LHCN-M2 (cell line): ENCODE measurements around the gene RAG1. TPM values are rescaled to one million over a fixed set of nuclear protein-coding genes. Genes with fewer than 3 reads are reported as not detected.
A peak's percentile ranks its signal among the peaks of the same experiment; 100 is the strongest.
"Not testable (repeated sequence)": the region's sequence is repeated elsewhere in the genome, so short reads cannot be mapped to it uniquely, and the experiment has no call there.

Source experiments
- DNase-seq: peaks from one replicate; pipeline ENCODE4 v3.0.0-alpha.2; 2012; ENCODE audit warnings: low read depth
- polyA plus RNA-seq: library from polyadenylated mRNA; unstranded; fragments of >200 nt; gene quantifications from one replicate; pipeline ENCODE4 v1.2.1, GENCODE V29; 2012; ENCODE audit warnings: missing spikeins
- total RNA-seq: library from RNA; depleted of rRNA; stranded (reverse); fragments of >200 nt; gene quantifications from 2 replicates; pipeline ENCODE4 v1.2.3, GENCODE V29; 2014; rRNA removed

Gene RAG1
- total RNA-seq: 0.71 and 0.75 TPM in 2 replicates
- 0.23 TPM for polyA plus RNA-seq

DNA sequence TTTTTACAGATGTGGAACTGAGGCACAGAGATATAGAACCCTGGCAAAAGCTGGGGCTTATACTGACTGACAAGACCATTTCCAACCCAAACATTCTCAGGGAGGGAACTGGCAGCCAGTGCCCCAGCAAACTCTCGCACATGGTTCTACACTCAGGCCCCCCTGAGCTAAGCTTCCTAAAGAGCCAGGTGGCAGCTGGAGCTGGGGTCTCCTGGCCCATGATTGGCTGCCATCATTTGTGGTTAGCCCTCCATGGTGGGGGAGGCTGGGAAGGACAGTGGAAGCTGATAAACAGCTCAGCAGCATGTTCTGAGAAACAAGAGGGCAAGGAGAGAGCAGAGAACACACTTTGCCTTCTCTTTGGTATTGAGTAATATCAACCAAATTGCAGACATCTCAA lies at the start of gene RAG1:
Gene RAG1 (plus strand): TSS at position 314 of the 400 bp plus-strand sequence. CDS start 5,298 bp downstream, outside the sequence.
- no peak for DNase-seq

GRCh38 chr11:36530840-36531239 lies 37.0 kb upstream of the RAG1 start:
- no peak for DNase-seq

DNA sequence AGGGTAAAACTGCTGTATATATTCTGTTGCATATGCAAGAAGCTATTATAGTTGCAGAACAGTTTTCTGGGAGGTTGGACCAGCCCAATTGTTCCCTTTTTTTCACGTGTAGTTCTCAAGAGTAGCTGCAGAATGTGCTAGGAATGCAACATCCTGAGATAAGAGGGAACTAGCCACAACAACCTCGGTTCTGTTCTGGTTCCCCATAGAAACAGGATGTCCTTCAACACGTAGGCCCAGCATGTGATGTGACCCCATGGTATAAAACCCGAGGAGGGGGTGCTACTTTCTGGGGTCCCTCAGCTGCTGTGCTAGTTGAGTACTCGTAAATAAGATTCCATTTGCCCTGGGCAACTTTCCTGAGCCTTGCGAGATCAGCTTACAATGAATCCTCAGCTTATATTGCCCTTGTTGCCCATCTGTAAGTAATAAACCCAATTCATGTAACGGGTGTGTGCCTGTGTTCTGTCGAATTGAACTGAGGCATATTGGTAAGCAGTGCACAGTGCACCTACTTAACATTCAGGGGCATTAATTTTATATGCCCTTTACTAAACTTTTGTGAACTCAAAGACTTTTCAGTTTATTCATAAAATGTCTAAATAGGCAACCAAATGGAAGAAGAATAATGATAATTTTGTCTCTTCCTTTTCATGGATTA lies 34.7 kb upstream of the RAG1 start:
- no peak for DNase-seq

- peak; percentile 5 for DNase-seq
Observed at GRCh38 chr11:36534276-36534840, 33.4 kb upstream of the RAG1 start.

GRCh38 chr11:36540998-36541397 lies 26.8 kb upstream of the RAG1 start:
- DNase-seq: peak; percentile 87

DNA sequence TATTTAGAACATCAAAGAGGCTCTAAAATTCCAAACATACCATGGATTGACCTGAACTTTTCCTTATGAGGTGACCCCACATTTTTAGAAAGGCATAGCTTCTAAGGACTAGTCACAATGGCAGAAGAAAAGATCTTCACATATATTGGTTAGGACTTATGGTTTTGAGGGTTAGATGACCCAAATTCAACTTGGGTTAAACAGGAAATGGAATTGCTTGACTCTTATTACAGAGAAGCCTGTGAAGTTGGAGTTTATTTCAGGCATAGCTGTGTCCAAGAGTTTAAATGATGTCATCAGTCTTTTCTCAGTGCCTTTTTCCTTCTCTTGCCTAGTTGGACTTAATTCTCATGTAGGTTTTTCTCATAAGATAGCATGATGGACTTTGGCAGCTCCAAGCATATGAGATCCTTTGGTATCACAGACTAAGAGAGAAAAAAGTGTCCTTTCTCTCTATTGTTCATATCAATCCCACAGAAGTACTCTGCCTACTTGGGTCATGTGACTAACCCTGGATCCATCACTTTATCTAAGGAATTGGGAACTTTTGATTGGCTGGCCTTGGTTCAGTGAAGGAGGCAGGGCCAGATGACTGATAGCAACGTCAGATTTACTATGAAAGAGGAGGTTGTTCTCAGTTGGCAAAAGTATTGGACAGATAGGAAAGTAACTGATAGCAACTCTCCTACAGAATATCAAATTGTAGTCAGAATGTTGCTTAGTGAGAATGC lies 17.3 kb upstream of the RAG1 start:
- DNase-seq: no peak

- DNase-seq: not testable (repeated sequence)
Observed at GRCh38 chr11:36557390-36557789, 10.4 kb upstream of the RAG1 start.

DNA sequence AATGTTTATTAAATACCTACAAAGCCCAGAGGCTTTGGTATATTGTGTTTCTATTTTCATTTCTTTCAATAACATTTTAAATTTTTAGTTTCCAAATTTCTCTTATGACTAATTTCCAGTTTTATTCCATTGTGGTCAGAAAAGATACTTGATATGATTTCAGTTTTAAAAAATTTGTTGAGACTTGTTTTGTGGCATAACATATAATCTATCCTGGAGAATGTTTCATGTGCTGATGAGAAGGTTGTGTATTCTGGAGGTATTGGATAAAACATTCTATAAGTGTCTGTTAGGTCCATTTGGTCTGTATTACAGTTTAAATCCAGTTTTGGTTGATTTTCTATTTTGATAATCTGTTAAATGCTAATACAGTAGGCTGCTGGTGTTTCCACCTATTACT lies 9.8 kb upstream of the RAG1 start:
- peak; percentile 9 for DNase-seq

DNA sequence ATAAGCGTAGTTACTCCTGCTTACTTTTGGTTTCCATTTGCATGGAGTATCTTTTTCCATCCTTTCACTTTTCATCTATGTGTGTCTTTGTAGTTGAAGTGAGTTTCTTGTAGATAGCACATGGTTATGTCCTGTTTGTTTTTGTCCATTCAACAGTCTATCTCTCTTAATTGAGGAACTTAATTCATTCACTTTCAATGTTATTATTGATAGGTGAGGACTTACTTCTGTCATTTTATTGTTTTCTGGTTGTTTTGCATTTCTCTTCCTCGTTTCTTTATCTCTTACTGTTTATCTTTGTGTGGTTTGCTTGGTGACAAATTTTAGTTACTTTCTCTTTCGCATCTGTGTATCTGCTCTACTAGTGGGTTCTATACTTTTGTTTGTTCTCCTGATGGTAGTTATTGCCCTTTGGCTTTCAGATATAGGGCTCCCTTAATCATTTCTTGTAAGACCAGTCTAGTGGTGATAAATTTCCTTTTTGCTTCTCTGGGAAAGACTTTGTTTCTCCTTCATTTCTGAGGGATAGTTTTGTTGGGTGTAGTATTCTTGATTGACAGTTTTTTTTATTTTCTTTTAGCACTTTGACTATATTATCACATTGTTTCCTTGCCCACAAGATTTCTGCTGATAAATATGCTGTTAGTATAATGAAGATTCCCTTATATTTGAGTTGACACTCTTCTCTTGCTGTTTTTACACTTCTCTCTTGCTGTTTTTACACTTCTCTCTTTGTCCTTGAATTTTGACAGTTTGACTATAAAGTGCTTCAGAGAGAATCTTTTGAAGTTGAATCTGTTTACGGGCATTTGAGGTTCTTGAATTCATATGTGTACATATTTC lies 9.0 kb upstream of the RAG1 start:
- DNase-seq: no peak

- peak; percentile 63 for DNase-seq
Observed at GRCh38 chr11:36564376-36565030, 3.3 kb upstream of the RAG1 start.

DNA sequence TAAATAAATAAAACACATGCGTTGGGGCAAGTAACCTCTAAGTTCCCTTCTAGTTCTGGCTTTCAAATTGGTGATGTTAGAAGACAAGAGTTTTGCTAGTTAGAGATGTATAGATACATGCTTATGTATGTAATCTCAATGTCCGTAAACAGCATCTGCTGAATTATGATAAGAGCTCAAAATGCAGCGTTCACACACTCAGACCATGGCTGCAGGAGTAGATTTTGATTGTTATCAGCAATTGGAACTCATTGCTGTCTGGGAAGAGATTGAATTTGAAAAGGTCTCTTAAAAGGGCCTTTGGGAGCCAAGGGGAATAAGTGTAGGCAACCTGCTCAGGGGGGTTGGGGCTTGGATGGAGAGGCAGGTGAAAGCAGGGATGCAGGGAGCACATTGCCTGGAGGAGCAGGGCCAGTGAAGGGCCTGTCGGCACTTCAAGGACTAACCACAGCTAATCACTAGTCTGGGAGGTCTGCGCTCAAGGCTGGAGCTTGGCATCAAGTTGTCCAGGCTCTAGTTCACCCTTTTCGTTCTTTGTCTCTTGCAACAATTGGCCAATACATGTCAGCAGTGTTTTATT lies 2.7 kb upstream of the RAG1 start:
- no peak for DNase-seq

- DNase-seq: no peak
Observed at GRCh38 chr11:36566407-36567053, 1.3 kb upstream of the RAG1 start.

DNA sequence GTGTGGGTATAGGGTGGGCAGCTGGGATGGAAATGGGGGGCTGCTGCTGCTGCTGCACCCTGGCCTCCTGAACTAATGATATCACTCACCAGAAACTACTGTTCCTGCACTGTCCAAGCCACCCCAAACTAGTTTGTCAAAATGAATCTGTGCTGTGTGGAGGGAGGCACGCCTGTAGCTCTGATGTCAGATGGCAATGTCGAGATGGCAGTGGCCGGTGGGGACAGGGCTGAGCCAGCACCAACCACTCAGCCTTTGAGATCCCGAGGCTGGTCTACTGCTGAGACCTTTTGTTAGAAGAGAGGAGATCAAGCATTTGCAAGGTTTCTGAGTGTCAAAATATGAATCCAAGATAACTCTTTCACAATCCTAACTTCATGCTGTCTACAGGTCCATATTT lies 1.3 kb downstream of the RAG1 start:
- no peak for DNase-seq

GRCh38 chr11:36574486-36574885 lies 6.7 kb downstream of the RAG1 start:
- no peak for DNase-seq

GRCh38 chr11:36577373-36577772 lies 9.6 kb downstream of the RAG1 start:
- DNase-seq: no peak

GRCh38 chr11:36577859-36578258 lies 10.1 kb downstream of the RAG1 start:
- peak; percentile 38 for DNase-seq

- DNase-seq: no peak
Observed at GRCh38 chr11:36578458-36578857, 10.7 kb downstream of the RAG1 start.

DNA sequence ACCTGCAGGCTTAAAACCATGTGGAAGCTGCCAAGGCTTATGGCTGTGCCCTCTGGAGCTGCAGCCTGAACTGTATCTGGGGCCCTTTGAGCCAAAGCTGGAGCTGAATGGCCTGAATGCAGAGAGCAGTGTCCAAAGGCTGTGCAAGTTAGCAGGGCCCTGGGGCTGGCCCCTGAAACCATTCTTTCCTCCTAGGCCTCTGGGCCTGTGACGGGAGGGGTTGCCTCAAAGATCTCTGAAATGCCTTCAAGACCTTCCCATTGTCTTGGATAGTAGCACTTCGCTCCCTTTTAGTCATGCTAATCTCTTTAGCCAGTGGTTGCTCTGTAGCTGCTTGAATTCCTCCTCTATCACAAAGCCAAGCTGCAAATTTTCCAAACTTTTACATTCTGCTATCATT lies 13.7 kb downstream of the RAG1 start:
- no peak for DNase-seq

DNA sequence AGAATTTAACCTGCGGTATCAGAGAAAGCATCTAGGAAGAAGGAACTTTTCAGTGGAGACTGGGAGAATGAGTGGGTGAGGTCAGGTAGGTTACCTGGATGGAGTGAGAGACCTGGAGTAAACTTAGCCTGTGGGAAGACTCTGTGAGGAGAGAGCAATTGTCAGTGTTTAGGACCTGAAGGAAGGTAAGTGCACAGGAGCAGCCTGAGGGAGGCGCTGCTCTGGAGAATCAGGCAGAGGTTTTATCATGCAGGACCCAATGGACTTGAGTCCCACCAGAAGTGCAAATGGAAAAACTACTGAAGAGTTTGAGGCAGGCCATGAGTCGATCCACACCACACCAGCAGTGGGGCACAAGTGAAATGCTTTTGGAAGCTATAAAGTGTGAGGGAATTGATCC lies 15.9 kb downstream of the RAG1 start:
- no peak for DNase-seq

DNA sequence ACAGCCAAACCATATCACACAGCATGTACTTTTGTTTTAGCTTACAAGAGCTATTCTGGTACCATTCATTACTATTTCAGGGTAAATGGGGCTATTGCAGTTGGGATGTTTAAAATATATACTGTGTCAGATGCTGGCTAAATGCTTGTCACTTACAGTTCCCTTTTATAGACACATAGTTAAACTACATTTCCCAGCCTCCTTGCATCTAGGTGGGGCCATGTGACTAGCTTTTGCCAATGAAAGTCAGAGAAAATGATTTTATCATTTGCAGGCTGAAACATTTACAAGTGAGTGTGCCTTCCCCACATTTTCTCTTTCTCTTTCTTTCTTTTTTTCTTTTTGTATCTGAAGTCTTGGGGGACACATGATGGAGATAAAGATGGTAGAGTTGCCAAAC lies 18.7 kb downstream of the RAG1 start:
- no peak for DNase-seq

DNA sequence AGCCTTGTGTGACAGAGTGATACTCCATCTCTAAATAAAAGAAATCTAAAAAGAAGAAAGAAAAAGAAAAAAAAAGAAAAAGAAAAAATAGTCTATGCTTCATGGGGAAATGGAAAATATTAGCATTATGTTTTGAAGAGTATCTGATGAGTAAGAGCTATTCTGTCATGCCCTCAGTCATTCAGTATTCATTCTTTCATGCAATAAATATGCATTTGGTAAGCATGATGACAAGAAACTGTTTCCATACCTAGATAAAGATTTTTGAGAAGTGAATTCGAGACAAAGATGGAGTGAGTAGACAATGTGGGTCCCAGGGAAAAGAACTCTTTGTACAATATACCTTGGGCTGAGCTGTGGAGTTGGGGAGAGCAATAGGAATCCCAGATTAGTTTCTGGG lies 20.3 kb downstream of the RAG1 start:
- no peak for DNase-seq
